ENCODE measurements around the gene CROCC2. TPM values are rescaled to one million over a fixed set of nuclear protein-coding genes. Genes with fewer than 3 reads are reported as not detected.

CROCC2 gene
- total and polyA plus RNA-seq, 10 of the 15 experiments (the other 5 are each of a cell fraction or from before 2014, with no cell fraction given): not detected

DNA sequence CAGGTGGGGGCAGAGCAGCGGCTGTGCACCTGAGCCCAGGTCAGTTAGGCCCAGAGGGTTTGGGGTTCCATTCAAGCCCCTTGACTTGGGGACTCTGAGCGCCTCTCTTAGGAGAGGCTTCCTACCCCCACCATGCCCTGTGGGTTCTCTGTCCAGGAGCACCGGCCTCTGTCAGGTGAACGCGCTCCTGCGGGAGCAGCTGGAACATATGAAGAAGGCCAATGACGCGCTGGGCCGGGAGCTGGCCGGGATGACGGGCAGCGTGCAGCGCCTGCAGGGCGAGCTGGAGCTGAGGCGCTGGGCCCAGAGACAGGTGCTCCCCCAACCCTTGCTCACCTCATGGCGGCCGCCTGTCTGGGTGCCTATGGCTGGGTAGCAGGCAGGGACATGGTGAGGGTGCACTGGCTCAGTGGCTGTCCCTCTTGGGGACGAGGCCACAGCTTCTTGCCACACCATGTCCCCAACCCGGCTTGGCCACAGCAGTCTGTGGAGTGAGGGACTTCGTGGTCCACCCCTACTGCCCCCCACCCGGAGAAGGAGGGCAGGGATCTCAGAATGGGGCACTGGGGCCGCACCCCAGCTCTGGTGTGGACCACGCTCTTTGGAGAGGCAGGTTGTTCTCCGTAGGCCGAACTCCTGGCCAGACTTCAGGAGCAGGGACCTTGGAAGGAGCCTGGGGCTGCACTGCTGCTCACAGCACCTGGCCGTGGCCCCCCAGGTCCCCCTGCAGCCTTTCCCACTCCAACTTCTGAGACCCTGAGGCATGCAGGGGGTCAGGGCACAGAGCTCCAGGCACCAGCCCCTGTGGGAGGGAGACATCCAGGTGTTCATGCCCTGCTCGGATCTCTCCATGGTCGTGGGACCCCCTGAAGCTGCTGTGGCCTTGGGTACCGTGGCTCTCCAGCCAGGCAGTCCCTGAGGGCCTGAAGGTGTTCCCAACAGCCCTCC lies 19.7 kb downstream of the CROCC2 start (continued):
- no peak for TF ChIP-seq KDM1A (IDR thresholded peaks at IDR 0.05; ENCODE audit: borderline replicate concordance)
- no peak for TF ChIP-seq PRDM15 (CRISPR knock-in tag; IDR thresholded peaks at IDR 0.05)
- TF ChIP-seq POLR2AphosphoS5 (IDR thresholded peaks at IDR 0.05; ENCODE audit: low read length): no peak

GRCh38 chr2:240926516-240927389 lies 20.6 kb downstream of the CROCC2 start:
- ChIA-PET SMC1A (ENCODE audit: uncharacterized antibody, unreplicated experiment) (no interaction called here), CTCF (interaction anchor here (1.1 kb wide), 1 partner anchor 13 kb away, joined by 4 read pairs; no protein-coding TSS in a partner anchor)
- no peak for ATAC-seq
- no peak for TF ChIP-seq ZBED1 (IDR thresholded peaks at IDR 0.05; ENCODE audit: borderline replicate concordance)
- TF ChIP-seq, protein P1, sequence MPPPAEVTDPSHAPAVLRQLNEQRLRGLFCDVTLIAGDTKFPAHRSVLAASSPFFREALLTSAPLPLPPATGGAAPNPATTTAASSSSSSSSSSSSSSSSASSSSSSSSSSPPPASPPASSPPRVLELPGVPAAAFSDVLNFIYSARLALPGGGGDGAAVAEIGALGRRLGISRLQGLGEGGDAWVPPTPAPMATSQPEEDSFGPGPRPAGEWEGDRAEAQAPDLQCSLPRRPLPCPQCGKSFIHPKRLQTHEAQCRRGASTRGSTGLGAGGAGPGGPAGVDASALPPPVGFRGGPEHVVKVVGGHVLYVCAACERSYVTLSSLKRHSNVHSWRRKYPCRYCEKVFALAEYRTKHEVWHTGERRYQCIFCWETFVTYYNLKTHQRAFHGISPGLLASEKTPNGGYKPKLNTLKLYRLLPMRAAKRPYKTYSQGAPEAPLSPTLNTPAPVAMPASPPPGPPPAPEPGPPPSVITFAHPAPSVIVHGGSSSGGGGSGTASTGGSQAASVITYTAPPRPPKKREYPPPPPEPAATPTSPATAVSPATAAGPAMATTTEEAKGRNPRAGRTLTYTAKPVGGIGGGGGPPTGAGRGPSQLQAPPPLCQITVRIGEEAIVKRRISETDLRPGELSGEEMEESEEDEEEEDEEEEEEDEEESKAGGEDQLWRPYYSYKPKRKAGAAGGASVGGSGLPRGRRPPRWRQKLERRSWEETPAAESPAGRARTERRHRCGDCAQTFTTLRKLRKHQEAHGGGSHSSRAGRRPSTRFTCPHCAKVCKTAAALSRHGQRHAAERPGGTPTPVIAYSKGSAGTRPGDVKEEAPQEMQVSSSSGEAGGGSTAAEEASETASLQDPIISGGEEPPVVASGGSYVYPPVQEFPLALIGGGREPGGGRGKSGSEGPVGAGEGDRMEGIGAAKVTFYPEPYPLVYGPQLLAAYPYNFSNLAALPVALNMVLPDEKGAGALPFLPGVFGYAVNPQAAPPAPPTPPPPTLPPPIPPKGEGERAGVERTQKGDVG (CRISPR knock-in tag; IDR thresholded peaks at IDR 0.05): no peak
- no peak for TF ChIP-seq ATF7 (IDR thresholded peaks at IDR 0.05; ENCODE audit: low read depth)
- TF ChIP-seq, protein P2, sequence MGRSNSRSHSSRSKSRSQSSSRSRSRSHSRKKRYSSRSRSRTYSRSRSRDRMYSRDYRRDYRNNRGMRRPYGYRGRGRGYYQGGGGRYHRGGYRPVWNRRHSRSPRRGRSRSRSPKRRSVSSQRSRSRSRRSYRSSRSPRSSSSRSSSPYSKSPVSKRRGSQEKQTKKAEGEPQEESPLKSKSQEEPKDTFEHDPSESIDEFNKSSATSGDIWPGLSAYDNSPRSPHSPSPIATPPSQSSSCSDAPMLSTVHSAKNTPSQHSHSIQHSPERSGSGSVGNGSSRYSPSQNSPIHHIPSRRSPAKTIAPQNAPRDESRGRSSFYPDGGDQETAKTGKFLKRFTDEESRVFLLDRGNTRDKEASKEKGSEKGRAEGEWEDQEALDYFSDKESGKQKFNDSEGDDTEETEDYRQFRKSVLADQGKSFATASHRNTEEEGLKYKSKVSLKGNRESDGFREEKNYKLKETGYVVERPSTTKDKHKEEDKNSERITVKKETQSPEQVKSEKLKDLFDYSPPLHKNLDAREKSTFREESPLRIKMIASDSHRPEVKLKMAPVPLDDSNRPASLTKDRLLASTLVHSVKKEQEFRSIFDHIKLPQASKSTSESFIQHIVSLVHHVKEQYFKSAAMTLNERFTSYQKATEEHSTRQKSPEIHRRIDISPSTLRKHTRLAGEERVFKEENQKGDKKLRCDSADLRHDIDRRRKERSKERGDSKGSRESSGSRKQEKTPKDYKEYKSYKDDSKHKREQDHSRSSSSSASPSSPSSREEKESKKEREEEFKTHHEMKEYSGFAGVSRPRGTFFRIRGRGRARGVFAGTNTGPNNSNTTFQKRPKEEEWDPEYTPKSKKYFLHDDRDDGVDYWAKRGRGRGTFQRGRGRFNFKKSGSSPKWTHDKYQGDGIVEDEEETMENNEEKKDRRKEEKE (IDR thresholded peaks at IDR 0.05): no peak
- no peak for TF ChIP-seq NR2F1 (conservative IDR thresholded peaks at IDR 0.05)

More at GRCh38 chr2:240926516-240927389, 20.6 kb downstream of the CROCC2 start:
- no peak overlapping the region for H3K4me2 ChIP-seq (ENCODE audit: control insufficient read depth, insufficient read depth)
- H3K79me2 ChIP-seq (ENCODE audit: control insufficient read depth, insufficient read depth, low read length): no peaks in the 10 kb centered on the region
- no peaks in the 10 kb centered on the region for H3K4me1 ChIP-seq (ENCODE audit: control insufficient read depth, insufficient read depth, low read length)
- RAD21 ChIA-PET (ENCODE audit: unreplicated experiment): no interaction called here
- no peak overlapping the region for H2AFZ ChIP-seq (ENCODE audit: control insufficient read depth, low read depth, low read length)
- no peak overlapping the region for H3K9ac ChIP-seq (ENCODE audit: control insufficient read depth, insufficient read depth, low read length)
- FAIRE-seq: no peak
- BruUV-seq (replicated peaks): no TSS peak
- H3K4me3 ChIP-seq: no peak overlapping the region
- no peak overlapping the region for H3K27ac ChIP-seq (ENCODE audit: control insufficient read depth, insufficient read depth)
- H3K9me3 ChIP-seq (replicated peaks; ENCODE audit: control insufficient read depth, insufficient read depth, low read length): no peaks in the 10 kb centered on the region; the same call in 2 of the 3 replicates
- peaks cover 0 to 2% of the 10 kb centered on the region in 2 experiments; a peak in 2 of 4 replicates for H3K27me3 ChIP-seq (replicated peaks in 1 of 2; ENCODE audit: control insufficient read depth in 2 of 2, insufficient read depth in 2 of 2, low read length in 1 of 2)
- no peaks in the 10 kb centered on the region for H3K36me3 ChIP-seq (ENCODE audit: control insufficient read depth in 2 of 2, insufficient read depth in 2 of 2, low read length in 1 of 2)
- DNase-seq (ENCODE audit: low read depth, low spot score): no peak
- POLR2A ChIA-PET: no interaction called here
- H4K20me1 ChIP-seq (ENCODE audit: control insufficient read depth, insufficient read depth): no peaks in the 10 kb centered on the region
- intact Hi-C loops (cut with micrococcal nuclease; ENCODE audit: unreplicated experiment): no loop called here
- in situ Hi-C loops (cut with MboI): no loop called here
- 56% methylated on average over 29 of the region's 38 CpGs for WGBS (ENCODE audit: insufficient coverage, insufficient replicate concordance, low lambda C conversion rate, missing lambda C conversion rate)

Measured in GM12878 (cell line).